HG03442 (cell line): ENCODE data around the gene TXNDC15.
"Not testable (repeated sequence)": the region's sequence is repeated elsewhere in the genome, so short reads cannot be mapped to it uniquely, and the experiment has no call there.

Experiments used
- ATAC-seq: cut with Tn5 transposase; IDR thresholded peaks from one replicate; pipeline ENCODE4 v1.9.1; 2021; ENCODE audit warnings: mild to moderate bottlenecking, moderate library complexity; ENCODE audit not compliant: unreplicated experiment

Gene TXNDC15

DNA sequence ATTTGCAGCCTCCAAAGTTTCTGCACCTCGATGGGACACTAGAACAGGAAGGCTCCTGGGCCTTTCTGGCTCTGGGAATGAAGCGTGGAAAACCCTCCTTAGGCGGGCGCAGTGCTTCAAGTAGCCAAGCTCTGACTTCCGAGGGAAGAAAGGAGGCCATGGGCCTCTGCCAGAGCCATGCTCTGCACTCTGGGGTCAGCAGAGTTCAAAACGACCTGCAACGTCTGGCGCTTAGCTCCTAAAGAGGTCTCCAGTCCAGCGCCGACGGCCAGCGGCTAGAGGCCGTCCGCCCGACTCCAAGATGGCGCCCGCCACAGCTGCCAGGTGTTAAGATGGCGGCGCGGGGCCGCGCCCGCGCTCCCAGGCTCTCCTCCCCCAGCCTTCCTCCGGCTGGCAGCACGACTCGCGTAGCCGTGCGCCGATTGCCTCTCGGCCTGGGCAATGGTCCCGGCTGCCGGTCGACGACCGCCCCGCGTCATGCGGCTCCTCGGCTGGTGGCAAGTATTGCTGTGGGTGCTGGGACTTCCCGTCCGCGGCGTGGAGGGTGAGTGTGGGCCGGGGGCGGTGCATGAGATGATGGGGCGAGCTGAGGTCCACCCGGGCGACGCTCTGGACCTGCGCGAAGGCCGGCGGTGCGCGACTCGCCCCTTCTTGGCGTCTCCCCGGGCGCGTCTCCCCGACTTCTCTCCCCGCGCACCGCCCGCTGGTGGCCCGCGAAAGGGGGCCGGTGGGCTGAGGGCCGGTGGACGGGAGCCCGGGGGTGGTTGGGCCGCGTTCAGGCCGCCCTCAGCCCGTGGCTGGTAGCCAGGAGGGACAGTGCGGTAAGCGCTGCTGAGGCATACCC is at the start of gene TXNDC15:
Gene TXNDC15 (plus strand): TSS at position 385 of the 844 bp plus-strand sequence. CDS start 57 bp downstream, at position 442.
- peak; percentile 82 for ATAC-seq

DNA sequence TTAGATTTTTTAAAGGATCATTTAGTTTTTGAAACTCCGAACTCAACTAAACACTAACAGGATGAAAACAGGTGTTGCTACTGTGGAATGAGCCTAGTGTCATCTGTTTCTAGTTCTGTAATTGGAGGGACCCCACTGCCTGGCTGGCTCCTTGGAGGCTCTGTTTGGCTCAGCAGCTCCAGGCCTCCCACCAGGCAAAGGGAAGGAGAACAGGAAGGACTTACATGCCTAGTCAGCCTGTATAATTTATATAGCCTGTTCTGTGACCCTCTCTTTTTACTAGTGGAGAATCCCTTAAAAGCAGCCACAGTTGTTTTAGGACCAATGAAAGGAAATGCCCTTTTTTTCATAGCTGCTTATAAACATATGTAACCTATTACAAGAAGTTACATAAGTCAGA is 49.5 kb upstream of the TXNDC15 start:
- no peak for ATAC-seq

GRCh38 chr5:134825212-134825611 is 49.0 kb upstream of the TXNDC15 start:
- ATAC-seq, result no peak

- no peak for ATAC-seq
These were observed 40.7 kb upstream of the TXNDC15 start for GRCh38 chr5:134833340-134834032.

DNA sequence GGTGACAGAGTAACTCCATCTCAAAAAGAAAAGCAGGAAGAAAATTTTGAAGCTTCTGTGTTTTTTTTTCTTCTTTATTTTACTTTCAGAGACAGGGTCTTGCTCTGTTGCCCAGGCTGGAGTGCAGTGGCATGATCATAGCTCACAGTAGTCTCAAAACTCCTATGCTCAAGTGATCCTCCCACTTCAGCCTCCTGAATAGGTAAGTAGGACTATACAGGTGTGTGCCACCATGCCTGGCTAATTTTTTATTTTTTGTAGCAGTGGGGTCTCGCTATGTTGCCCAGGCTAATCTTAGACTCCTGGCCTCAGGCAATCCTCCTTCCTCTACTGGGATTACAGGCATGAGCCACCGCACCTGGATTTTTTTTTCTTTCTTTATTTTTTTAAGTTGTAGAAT is 38.5 kb upstream of the TXNDC15 start:
- ATAC-seq, result no peak

DNA sequence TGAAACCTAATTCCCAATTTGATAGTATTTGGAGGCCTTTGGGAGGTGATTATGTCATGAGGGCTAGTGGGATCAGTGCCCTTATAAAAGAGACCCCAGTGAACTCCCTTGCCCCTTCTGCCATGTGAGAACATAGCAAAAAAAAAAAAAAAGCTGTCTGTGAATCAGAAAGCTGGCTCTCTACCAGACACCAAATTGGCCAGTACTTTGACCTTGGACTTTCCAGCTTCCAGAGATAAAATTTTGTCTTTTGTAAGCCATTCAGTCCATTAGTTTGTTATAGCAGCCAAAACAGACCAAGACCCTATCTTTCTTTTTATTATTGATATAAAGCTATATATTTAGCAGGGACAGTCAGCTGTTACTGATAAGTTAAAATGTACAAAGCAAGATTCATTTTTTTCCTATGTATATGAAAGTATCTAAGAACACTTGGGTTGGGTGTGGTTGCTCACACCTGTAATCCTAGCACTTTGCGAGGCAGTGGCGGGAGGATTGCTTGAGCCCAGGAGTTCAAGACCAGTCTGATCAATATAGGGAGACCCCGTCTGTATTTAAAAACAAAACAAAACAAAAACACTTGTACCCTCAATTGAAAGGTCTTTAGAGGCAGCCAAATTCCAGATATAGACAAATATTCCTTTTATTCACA is 36.5 kb upstream of the TXNDC15 start:
- ATAC-seq, result no peak

DNA sequence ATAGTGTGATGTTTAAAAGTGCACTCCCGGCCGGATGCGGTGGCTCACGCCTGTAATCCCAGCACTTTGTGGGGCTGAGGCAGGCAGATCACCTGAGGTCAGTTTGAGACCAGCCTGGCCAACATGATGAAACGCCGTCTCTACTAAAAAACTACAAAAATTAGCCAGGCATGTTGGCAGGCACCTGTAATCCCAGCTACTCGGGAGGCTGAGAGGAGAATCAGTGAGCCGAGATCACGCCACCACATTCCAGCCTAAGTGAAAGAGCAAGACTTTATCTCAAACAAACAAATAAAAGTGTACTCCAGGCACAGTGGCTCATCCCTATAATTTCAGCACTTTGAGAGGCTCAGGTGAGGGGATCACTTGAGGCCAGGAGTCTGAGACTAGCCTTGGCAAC is 35.8 kb upstream of the TXNDC15 start:
- ATAC-seq, result not testable (repeated sequence)

GRCh38 chr5:134840811-134841210 is 33.4 kb upstream of the TXNDC15 start:
- ATAC-seq, result no peak

DNA sequence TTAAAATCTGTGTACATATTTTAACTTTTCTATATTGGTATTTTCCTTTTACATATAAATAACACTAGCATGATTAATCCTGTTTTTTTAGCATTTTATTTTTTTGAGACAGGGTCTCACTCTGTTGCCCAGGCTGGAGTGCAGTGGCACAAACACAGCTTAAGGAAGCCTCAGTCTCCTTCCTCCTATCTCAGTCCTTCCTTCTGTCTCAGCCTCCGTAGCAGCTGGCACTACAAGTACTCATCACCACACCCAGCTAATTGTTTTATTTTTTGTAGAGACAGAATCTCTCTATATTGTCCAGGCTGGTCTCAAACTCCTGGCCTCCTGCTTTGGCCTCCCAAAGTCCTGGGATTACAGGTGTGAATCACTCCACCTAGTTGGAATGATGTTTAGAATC is 29.9 kb upstream of the TXNDC15 start:
- no peak for ATAC-seq

- no peak for ATAC-seq
These were observed 28.8 kb upstream of the TXNDC15 start for GRCh38 chr5:134845335-134845851.

DNA sequence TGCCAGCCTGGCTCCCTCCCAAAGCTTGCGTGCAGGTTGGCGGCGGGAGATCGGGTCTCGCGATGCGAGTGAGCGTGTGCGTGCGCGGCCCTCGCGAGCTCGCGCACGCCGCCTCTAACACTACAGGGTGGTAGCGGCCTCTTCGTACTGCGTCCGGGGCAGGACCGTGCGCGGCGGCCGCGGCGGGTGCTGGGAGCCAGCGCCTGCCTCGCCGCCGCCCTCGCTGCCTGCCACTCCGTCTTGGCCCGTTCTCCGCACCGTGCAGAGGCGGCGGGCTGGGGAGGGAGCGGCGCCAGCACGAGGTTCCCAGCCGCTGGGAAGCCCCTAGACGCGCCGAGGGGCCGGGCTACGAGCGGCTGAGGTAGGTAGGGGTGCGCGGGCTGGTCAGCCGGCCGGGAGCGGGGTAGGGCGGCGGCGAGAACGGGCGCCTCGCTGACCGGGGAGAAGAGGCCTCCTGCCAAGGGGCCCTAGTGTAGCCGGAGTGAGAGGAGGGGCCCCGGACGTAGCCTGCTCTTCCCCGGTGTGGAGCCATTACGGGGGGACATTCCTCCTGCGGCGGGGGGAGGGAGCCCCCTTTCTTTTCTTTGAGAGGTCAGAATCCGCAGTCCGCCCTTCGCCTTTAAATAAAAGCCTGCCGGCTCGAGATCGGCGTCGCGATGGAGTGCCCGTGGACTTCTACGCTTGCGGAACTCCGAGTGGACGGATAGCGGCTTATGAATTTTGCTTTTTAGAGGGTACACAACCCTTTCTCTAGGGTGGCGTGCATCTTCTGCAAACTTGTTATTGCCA is 28.1 kb upstream of the TXNDC15 start, which contains the start of gene C5orf24:
Gene C5orf24 (plus strand): TSS at position 117 of the 789 bp plus-strand sequence. CDS start 8,933 bp downstream, outside the sequence.
- peak; percentile 95 for ATAC-seq

DNA sequence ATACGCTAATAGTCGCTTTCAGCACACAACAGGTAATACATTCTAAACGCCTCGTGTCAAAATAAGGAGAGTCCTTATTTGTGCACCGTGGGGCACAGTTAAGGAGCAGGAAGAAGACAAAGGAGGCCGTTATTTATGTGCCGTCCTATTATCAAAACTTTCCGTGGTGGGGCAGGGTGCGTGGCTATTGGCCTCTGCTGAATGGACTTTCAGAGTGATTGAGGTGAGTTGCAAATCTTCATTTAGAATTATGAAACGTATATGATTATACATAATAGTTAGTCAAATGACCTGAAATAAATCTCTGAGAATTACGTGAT is 27.6 kb upstream of the TXNDC15 start:
- no peak for ATAC-seq

DNA sequence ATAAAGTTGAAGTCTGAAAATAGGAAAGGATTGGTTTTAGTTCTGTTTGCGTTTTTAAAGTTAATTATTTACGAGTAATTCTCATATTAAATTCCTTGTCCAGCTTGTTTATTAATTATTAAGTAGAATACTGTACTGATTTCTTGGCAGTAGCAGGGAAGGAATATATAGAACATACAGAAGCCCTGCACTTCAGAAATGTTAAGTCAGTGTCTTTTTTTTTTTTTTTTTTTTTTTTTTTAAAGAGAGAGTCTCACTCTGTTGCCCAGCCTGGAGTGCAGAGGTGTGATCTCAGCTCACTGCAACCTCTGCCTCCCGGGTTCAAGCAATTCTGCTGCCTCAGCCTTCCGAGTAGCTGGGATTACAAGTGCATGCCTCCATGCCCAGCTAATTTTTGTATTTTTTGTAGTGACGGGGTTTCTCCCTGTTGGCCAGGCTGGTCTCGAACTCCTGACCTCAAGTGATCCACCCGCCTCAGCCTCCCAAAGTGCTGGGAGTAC is 24.7 kb upstream of the TXNDC15 start:
- not testable (repeated sequence) for ATAC-seq

GRCh38 chr5:134851307-134851923 is 22.8 kb upstream of the TXNDC15 start:
- no peak for ATAC-seq

DNA sequence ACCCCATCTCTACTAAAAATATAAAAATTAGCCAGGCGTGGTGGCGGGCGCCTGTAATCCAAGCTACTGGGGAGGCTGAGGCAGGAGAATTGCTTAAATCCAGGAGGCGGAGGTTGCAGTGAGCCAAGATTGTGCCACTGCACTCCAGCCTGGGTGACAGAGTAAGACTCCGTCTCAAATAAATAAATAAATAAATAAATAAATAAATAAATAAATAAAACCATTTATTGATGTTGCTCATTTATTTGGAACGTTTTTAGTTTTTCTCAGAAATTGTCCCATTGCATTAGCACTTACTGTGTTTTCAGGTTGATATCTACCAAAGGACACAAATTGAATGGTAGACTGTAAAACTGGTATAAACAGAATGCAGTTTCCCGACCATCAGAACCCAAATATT is 17.7 kb upstream of the TXNDC15 start:
- not testable (repeated sequence) for ATAC-seq

GRCh38 chr5:134857401-134857800 is 16.8 kb upstream of the TXNDC15 start:
- ATAC-seq, result no peak

DNA sequence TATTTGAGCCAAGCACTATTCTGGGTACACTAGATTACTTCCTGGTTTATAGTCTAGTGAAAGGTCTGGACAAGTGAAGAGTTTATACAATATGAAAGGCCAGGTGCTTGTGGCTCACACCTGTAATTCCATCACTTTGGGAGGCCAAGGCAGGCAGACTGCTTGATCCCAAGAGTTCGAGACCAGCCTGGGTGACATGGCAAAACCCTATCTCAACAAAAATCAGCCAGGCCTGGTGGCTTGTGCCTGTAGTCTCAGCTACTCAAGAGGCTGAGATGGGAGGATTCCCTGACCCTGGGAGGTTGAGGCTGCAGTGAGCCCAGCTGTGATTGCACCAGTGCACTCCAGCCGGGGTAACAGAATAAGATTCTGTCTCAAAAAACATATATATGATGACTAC is 9.5 kb upstream of the TXNDC15 start:
- no peak for ATAC-seq

GRCh38 chr5:134873494-134873893 is 677 bp upstream of the TXNDC15 start:
- no peak for ATAC-seq

DNA sequence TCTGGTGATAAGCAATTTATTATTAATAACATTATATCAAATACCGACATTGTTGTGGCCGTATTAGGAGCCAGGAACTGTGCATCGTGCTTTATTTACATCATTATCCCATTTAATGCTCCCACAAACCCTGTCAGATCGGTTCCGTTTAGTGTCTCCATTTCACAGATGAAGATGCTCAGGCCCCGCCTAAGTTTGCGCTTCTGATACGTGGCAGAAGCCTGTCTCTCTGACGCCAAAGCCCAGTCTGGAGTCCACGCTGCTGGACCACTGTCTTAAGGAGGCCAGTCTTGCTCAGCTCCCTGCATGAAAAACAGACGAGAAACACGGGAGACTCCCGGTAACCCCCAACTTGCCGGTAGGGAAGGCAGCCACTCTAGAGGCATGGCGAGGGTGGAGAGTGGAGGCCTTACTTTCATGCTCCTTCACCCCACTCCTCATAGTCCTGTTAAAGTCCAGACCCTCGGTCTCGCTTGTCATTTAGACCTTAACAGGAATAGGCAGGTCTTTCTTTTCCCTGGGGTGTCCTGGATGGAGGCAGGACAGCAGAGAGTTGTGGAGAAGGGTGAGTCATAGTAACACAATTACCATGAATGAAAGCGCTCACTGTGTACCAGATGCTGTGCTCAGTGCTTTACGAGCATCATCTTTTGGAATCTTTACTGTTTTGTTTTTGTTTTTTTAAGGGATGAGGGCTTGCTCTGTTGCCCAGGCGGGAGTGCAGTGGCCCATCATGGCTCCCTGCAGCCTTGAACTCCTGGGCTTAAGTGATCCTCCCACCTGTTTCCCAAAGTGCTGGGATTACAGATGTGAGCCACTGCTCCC is 872 bp downstream of the TXNDC15 start:
- ATAC-seq, result no peak
